ENCODE data around the gene AGAP1.

AGAP1 gene

GRCh38 chr2:235964787-235965390, 471.0 kb downstream of the AGAP1 start:
- DNase-seq (ENCODE audit: low read depth in 2 of 2) = no peak

DNA sequence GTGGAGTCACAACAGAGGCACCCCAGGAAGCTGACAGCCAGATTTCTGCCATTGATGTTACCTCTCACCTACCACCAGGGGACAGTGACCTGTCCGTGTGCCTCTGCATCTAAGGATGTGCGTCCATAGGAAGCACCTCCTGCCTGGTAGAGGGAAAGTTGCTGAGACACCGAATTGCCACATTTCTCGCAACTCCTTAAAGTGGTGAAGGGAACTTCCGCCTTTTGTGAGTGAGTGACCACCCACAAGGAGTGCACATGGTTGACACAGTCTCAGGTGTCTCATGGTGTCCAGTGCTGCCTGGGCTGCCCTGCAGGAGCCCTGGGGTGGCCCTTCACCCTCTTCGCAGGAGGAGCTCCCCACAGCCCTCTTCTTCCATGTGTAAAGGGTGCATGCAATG, 472.6 kb downstream of the AGAP1 start:
- no peak for DNase-seq (ENCODE audit: low read depth in 2 of 2)

DNA sequence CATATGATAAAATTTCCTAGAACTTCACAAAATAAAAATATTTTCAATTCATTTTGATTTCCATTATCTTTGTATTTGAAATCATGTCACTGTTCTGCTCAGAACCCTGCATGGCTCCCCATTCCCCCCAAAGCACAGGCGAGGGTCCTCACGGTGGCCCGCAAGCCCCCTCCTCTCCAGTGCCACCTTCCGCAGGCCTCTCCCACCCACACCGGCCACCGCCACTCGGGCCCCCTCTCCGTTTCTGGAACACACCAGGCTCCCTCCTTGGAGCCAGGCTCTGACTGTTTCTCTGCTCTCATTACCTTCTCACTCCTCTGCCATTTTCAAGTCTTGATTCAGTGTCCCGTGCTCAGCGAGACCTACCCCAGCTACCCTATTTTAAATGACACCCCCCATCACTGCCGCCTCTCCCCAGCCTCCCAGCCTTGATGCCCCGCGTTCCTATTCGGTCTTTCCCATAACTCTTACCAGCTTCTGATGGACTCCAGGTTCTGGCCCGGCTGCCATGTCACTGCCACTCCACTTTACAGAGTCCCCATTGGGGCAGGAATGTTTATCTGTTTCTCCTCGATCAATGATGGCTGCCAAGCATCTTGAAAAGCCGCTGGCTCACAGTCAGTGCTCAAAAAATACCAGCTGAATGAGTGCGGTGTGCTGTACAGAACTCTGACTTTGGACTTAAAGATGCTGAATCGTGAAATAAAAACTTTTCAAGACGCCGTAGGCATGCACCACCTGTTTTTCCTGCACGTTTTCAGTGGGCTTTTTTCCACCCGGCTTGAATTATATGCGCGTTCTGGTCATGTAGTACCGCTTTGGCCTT, 473.3 kb downstream of the AGAP1 start:
- no peak for DNase-seq (ENCODE audit: low read depth in 2 of 2)

- no peak for DNase-seq (ENCODE audit: low read depth in 2 of 2)
Observed at GRCh38 chr2:235968155-235968554, 474.3 kb downstream of the AGAP1 start.

DNA sequence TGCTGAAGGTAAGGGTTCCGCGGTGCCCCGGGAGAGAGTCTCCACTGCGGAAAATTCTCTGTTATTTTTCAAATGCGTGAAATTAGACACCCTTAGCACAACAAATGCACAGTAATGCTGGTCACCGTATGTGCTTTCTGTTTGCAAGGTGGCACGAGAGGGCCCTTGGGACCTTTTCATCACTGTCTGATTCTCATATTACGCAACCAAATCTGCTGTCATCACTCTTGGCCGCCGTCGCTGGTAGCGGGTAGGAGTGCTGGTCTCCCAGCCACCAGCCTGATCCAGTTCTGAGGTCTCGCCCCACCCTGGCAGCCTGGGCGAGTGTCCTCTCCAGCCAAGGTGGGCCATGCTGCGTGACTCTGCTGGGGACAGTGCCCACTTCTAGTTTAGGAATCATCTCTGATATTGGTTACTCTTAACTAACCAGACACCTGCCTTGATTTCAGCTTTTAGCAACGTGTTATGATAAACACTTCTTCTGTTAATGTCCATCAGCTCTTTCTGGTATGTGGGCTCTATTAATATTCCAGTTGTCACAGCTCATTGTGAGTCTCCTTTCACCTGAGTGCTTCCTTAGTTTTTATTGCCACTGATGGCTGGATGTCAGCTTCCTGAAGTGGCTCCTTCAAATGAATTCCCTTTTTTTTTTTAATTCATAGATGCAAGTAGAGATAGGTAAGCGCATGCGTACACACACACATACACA, 474.9 kb downstream of the AGAP1 start:
- no peak for DNase-seq (ENCODE audit: low read depth in 2 of 2)

DNA sequence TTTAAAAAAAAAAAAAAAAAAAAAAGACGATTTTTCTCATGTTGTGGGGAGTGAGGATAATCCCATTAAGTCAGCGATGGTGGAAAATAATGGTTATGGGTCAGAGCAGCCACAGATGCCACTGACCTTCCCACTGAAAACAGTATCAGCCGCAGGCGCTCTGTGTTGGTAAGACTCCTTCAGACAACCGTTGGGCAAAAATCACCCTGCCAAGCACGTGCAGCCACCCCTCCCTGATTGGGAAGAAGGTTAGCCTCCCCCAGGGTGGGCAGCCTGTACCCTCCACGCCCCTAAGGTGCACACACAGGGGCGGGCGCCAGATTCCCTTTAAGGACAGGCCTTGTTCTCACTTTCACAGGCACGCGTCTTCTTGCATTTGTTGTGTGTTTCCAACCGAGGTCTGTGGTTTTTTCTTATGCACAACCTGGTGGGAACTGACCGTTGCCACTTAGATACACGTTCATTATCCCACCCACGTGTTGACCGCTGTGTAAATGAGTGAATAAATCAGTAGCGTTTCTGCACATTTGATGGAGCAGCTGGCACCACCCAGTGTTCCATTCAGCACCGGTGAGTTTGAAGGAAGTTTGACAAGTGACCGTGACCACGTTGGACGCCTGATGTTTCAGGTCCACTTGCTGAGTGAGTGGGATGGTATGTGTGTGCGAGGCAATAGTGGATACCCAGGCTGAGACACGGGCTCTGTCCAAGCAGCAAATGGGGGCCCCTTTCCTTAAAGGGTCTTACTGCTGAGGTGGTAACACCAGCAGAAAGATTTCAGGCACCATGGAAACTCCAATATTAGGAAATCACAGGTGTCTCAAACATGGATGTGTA, 476.6 kb downstream of the AGAP1 start:
- no peak for DNase-seq (ENCODE audit: low read depth in 2 of 2)

DNA sequence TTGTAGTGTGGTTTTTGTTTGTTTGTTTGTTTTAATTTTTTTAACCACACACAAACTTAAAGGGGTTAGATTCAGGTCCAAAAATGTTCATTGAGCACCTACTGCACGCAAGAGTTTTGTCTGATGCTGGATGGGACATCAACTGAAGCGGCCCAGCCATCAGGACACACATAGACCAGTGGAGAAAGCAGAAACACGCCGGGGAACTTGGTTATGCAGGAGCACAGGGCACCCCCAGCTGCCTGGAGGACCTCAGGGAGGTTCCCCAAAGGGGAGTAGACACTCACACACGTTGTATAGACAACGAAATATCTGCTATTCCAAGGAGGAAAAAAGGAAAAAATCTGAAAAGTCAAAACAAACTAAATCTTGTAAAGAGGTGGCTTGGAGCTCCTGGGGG, 482.7 kb downstream of the AGAP1 start:
- DNase-seq (ENCODE audit: low read depth in 2 of 2) = no peak

DNA sequence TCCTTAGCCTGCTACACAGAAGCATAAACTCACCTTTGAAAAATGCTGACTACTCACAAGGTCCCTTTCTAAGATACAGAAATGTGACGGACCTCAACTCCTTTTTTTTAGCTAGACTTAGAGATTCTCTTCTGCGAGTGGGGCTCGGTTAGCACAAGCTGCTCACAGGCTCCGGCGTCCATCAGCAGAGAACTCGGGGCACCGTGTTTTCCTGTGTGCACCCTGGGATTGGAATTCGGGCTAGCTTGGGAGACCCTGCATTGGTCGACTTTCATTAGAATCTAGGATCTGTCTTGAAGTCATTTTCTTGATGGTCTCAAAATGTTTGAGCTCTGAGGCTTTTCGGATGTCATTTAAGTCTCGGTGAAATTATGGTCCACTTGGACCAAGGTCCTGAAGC, 483.1 kb downstream of the AGAP1 start:
- DNase-seq (ENCODE audit: low read depth in 2 of 2) = no peak

DNA sequence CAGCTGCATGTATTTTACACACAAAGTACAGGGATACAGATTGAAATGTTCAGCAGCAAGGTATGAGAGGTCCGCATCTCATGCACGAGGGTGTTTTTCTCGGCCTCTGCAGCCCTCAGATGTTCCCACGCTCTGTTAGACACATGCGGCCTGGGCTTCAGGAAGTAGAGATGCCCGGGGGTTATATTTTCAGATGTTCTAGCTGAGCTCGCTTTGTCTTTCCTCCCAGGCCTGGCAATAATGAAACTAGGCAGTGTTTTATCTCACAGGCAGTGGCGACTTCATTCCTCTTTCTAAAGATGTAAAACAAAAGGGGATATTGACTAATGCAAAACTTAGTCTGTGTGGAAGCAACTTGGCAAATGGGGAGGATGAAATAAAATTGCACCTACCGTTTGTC, 483.6 kb downstream of the AGAP1 start:
- no peak for DNase-seq (ENCODE audit: low read depth in 2 of 2)

DNA sequence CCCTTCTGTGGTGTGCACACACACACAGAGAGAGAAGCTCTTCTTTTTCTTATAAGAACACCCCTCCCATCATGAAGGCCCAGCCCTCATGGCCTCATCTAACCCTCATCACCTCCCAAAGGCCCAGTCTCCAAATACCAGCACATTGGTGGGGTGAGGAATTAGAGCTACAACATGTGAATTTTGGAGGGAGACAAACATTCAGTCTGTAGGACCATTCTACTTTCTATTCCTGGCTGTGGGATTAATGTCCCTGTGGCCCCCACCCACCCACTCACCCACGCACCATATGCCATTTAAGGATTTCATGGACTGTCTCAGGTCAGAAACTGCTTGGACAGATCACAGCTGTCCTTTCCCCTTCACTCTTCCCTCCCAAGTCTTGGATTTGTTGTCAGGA, 484.2 kb downstream of the AGAP1 start:
- no peak for DNase-seq (ENCODE audit: low read depth in 2 of 2)

GRCh38 chr2:235979037-235979436, 485.2 kb downstream of the AGAP1 start:
- no peak for DNase-seq (ENCODE audit: low read depth in 2 of 2)

GRCh38 chr2:235979753-235980435, 486.1 kb downstream of the AGAP1 start:
- no peak for DNase-seq (ENCODE audit: low read depth in 2 of 2)

DNA sequence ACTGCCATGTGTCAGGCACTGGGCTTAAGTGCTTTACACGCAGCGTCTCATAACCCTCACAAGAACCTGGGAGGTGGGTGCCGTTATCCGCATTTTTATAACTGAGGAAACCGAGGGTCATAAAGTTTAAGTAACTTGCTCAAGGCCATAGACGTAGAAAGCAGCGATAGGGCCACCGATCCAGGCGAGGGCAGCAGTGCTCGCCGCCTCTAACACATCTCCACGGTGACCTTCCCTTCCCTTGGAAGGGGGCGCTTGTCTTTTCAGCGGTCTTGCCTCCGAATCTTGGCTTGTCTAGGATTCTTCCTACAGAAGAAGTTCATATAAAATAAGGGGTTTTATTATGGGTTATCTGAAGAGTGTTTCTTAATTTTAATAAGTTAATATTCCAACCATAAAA, 487.8 kb downstream of the AGAP1 start:
- DNase-seq (ENCODE audit: low read depth in 2 of 2) = no peak

- no peak for DNase-seq (ENCODE audit: low read depth in 2 of 2)
Observed at GRCh38 chr2:235983016-235983415, 489.2 kb downstream of the AGAP1 start.

DNA sequence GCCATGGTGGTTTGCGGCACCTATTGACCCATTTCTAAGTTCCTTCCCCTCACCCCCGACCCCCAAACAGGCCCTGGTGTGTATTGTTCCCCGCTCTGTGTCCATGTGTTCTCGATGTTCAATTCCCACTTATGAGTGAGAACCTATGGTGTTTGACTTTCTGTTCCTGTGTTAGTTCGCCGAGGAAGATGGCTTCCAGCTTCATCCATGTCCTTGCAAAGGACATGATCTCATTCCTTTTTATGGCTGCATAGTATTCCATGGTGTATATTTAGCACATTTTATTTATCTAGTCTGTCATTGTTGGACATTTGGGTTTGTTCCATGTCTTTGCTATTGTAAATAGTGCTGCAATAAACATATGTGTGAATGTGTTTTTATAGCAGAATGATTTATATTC, 490.7 kb downstream of the AGAP1 start:
- DNase-seq (ENCODE audit: low read depth in 2 of 2) = no peak

DNA sequence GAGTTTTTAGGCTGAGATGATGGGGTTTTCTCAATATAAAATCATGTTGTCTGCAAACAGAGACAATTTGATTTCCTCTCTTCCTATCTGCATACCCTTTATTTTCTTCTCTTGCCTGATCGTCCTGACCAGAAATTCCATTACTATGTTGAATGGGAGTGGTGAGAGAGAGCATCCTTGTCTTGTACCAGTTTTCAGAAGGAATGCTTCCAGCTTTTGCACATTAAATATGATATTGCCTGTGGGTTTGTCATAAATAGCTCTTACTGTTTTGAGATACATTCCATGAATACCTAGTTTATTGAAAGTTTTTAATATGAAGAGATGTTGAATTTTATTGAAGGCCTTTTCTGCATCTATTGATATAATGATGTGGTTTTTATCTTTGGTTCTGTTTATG, 492.5 kb downstream of the AGAP1 start:
- DNase-seq (ENCODE audit: low read depth in 2 of 2) = no peak

GRCh38 chr2:235988271-235989015, 494.6 kb downstream of the AGAP1 start:
- no peak for DNase-seq (ENCODE audit: low read depth in 2 of 2)

DNA sequence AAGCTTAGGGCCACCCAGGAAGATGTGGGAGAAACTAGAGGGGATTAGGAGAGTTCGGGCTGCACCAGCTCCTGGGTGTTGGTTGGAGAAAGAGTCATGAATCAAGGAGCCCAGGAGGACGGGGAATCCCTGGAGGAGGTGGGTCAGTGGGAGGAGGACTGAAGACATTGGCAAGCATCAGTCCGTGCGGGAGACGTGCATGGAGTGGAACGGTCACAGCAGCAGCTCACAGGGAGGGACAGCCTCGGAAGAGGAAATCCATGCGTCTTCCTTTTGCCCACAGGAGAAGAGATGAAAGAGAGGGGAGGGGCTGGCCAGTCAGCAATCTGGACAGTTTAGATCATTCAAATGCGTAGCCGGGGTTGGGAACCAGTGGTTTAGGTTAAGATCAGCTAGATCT, 495.7 kb downstream of the AGAP1 start:
- DNase-seq (ENCODE audit: low read depth in 2 of 2) = no peak

DNA sequence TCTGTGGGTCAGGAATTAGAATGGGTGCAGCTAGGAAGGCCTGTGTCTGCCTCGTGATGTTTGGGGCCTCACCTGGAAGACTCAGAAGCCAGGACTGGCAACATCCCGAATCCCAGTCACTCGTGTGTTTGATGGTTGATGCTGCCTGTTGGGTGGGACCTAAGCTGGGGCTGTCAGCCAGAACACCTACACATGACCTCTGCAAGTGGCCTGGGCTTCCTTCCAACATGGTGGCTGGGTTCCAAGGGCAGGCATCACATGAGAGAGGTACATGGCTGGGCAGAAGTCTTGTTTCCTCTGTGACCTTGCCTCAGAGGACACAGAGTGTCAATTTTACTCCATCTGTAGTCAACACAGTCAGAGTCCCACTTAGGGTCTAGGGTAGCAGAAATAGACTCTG, 496.5 kb downstream of the AGAP1 start:
- no peak for DNase-seq (ENCODE audit: low read depth in 2 of 2)

DNA sequence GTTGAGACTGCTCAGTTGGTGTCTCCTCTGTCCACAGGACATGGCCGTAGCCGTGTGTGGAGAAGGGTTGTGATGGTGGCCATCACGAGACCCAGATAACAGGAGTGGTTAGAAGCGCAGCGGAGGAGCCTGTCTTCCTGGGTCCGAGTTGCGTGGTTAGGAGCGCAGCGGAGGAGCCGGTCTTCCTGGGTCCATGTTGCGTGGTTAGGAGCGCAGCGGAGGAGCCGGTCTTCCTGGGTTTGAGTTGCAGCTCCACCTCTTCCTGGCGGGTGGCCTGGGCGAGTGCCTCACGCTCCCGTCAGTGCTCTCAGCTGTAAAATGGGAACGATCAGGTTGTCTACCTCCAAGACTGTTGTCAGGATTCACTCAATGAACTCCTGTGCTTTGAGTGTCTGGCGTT, 498.2 kb downstream of the AGAP1 start:
- no peak for DNase-seq (ENCODE audit: low read depth in 2 of 2)

DNA sequence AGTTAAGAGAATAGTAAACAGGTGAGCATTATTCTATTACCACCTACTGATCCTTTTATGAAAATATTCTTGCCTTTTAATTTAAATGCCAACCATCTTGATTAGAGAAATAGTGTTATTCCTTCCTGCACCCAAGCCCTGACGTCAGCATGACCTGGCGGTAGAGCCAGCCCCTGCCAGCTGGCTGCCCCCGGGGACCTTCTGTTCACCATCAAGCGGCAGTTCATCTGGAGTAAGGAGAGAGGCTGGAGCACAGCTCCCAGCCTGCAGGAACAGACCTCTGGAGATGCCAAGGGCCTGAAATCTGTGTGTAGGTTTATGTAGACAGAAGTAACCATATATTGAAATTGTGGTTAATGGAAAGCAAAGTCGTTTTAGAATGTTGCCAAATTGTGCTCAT, 502.6 kb downstream of the AGAP1 start:
- DNase-seq (ENCODE audit: low read depth in 2 of 2) = no peak
